GM18951 (cell line): ENCODE data around the gene C1QTNF9.
"Not testable (repeated sequence)": the region's sequence is repeated elsewhere in the genome, so short reads cannot be mapped to it uniquely, and the experiment has no call there.

ENCODE experiments used
- POLR2A ChIP-seq: IDR thresholded peaks from 4 replicates; pipeline ENCODE4 v1.6.1; 2011; ENCODE audit warnings: mild to moderate bottlenecking; ENCODE audit not compliant: insufficient read length, insufficient read depth; ENCODE audit errors: extremely low read depth
- in situ Hi-C: fragments of 300-500 bp; cut with MboI; formaldehyde crosslinking; loops from one replicate; pipeline ENCODE4 v1.12.0; 2022; ENCODE audit warnings: low sequenced_read_pairs, mixed read lengths, inconsistent platforms; ENCODE audit not compliant: unreplicated experiment

Gene C1QTNF9

DNA sequence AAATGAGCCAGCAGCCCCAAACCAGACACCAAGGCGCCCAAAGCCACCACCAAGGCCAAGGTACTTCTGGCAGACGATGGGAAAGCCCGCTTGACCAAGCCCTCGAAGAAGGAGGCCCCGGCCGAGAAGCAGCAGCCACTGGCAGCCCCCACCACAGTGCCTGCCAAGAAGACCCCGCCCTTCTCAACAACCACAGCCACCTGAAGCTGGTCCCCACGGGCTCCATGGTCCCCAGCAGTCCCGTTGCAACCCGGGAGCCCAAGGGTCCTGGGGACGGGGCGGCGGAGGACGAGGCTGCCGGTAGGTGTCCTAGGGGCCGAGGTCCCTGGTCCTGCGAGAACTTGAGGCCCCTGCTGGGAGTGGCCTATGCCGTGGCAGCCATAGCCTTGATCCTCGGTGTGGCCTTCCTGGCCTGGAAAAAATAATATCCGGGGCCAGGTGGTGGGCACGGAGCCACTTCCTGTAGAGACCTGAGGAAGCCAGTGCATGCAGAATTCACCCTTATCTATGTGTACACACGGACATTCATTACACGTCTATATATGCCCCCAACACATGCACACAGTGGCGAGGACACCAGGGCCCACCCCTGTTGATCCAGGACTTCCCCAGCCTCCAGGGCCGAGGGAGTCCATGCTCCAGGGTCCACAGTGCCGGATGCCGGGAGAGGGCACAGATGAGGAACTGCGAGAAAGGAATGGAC lies 13.8 kb downstream of the C1QTNF9 start:
- no peak for TF ChIP-seq POLR2A
- in situ Hi-C loops, result loop anchor here (5.0 kb wide), 1 partner anchor 431 kb away; no protein-coding TSS in a partner anchor

- in situ Hi-C loops, result loop anchor here (5.0 kb wide), 1 partner anchor 431 kb away; no protein-coding TSS in a partner anchor
- TF ChIP-seq POLR2A, result no peak
Observed at GRCh38 chr13:24323739-24324075, 14.3 kb downstream of the C1QTNF9 start.

GRCh38 chr13:24327598-24327997 lies 18.2 kb downstream of the C1QTNF9 start:
- in situ Hi-C loops, result loop anchor here (5.0 kb wide), 1 partner anchor 1410 kb away; no protein-coding TSS in a partner anchor

DNA sequence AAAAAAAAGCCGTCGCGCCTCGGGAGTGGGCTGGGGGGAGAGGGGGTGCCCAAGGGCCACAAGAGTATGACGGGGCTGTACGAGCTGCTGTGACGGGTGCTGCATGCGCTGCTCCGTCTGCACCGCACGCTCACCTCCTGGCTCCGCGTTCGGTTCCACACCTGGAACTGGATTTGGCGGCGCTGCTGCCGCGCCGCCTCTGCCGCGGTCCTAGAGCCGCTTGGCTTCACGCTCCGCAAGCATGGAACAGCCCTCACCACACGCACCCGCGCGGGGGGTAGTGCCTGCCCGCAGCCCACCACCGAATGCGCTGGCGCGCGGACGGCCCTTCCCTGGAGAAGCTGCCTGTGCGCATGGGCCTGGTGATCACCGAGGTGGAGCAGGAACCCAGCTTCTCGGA lies 18.8 kb downstream of the C1QTNF9 start:
- no peak for TF ChIP-seq POLR2A
- in situ Hi-C loops, result loop anchor here (5.0 kb wide), 1 partner anchor 1411 kb away; no protein-coding TSS in a partner anchor

DNA sequence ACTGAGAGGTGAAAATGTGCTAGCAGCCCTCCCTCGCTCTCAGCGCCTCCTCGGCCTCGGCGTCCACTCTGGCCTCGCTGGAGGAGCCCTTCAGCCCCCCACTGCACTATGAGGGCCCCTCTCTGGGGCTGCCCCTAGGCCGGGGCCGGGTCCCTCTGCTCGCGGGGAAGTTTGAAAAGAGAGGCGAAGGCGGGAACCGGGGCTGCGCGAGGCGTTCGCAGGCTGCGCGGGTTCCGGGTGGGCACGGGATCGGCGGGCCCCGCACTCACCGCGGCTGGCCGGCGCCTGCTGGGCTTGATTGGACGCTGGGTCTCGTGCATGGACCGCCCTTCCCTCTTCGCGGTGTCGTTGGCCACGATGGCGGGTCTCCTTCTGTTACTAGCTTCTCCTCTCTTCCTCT lies 29.3 kb downstream of the C1QTNF9 start:
- in situ Hi-C loops, result no loop called here
- TF ChIP-seq POLR2A, result no peak

DNA sequence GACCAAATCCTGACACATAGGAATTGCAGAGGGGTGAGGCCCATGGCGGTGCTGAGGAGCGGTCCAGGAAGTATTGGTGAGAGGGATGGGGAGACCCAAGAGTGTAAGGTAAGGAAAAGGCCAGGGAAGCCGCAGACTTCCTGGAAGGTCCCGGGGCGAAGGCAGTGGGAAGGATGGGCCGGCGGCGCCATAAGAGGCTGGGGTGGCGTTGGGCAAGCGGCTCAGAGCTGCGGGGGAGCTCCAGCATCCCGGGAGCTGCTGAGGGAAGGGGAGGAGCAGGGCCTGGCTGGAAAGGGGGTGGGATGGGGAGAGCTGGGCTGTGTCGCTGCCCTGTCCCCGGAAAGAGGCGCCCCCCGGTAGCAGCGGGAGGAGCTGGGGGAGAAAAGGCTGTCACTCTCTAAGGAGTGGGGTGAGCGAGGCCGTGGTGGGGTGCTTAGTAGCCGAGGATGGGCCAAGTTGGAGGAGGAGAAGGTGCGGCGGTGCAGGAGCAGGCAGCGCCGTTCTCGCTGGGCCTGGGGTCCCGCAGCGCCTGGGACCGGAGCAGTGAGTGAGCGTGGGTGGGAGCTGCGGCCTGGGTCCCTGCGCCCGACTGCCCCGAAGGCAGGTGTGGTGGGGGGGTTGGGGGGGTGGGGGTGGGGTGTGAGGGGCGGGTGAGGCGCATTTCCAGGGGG lies 30.7 kb downstream of the C1QTNF9 start:
- no peak for TF ChIP-seq POLR2A
- in situ Hi-C loops, result no loop called here

GRCh38 chr13:24340608-24340955 lies 31.2 kb downstream of the C1QTNF9 start:
- TF ChIP-seq POLR2A, result no peak
- in situ Hi-C loops, result no loop called here

DNA sequence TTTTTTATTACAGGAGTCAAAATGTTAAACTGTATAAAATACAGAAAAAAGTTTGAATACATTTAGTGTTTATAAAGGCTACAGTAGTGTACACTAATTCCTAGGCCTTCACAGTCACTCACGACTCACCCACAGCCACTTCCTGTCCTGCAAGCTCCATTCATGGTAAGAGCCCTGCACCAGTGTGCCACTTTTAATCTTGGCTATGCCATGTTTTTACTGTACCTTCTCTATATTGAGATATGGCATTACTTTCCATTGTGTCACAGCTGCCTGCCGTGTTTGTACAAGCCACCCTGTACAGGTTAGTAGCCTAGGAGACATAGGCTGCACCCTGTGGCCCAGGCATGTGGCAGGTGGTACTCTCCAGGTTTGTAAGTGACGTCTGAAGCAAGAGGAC lies 32.1 kb downstream of the C1QTNF9 start:
- no peak for TF ChIP-seq POLR2A
- in situ Hi-C loops, result no loop called here

DNA sequence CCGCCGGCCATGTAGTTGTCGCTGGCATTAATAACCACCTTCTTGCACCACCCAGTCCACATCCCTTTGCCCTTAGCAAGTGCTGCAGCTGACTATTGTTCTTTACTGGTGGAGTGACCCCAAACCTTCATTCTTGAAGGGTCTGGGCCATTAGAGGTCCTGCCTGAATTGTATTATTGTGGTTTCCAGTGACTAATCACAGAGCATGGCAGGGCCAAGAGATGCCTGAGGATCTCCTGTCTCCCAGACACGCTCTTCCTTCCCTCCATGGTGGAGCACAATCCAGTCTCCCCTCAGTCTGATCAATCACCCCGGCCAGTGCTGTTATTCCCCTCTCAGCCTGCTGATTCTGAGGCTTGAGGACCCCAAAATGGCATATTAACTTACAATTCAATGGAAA lies 39.0 kb downstream of the C1QTNF9 start:
- in situ Hi-C loops, result no loop called here
- TF ChIP-seq POLR2A, result no peak

DNA sequence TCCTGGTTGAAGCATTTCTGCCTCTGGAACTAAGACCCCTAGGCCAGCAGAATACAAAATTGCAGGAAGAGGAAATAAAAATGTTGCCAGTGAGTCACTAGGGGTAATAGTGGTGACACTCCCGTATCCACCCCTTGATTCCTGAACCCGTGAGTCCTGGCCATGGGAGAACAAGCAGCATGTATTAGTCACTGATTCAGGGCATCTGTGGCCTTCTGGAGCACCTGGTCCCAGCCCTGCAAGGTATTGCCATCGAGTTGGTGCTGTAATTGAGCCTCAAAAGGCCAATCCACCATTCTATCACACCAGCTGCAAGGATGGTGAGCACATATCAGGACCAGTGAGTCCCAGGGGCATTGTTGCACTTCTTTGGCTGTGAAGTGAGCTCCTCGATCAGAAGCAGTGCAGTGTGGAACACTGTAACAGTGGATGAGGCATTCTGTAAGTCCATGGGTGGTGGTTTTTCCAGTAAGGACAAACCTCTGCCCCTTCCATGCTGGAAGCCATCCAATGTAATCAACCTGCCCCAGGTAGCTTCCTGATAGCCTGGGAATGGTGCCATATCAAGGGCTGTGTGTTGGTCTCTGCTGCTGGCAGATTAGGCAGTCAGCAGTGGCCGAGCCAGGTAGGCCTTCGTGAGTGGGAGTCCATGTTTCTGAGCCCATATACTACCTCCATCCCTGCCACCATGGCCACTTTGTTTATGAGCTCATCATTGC lies 39.6 kb downstream of the C1QTNF9 start:
- in situ Hi-C loops, result no loop called here

DNA sequence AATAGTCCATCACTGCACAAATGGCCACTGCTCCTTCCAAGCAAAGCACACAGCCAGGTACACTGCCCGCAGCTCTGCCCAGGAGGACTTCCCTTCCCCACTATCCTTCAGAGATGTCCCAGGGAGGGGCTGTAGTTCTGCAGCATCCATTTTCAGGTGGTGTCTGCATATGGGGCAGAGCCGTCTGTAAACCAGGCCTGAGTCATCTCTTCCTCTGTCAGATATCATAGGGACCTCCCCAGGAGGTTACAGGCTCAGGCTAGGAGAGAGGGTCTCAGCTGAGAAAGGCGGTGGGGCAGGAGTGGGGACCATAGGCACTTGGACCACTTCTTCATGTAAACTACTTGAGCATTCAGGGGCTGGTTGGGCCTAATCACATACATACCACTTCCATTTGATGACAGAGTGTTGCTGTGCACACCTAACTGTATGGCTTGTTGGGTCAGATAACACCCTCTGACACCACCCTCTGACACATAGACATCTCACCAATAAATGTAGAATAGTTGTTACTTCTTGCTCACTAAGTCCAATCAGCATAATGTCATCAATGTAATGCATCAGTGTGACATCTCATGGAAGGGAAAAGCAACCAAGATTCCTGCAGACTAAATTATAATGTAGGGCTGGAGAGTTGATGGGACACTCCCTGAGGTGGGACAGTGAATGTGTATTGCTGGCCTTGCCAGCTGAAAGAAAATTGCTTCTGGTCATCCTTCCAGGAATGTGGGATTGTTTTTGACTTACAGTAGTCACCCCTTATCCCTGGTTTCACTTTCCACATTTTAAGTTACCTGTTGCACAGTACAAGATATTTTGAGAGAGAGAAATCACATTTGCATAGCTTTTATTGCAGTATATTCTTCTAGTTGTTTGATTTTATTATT lies 40.6 kb downstream of the C1QTNF9 start:
- in situ Hi-C loops, result not testable (repeated sequence)

More for the DNA sequence above, 39.6 kb downstream of the C1QTNF9 start:
- TF ChIP-seq POLR2A, result no peak

- TF ChIP-seq POLR2A, result no peak
- in situ Hi-C loops, result no loop called here
Observed at GRCh38 chr13:24351423-24351822, 42.0 kb downstream of the C1QTNF9 start.

DNA sequence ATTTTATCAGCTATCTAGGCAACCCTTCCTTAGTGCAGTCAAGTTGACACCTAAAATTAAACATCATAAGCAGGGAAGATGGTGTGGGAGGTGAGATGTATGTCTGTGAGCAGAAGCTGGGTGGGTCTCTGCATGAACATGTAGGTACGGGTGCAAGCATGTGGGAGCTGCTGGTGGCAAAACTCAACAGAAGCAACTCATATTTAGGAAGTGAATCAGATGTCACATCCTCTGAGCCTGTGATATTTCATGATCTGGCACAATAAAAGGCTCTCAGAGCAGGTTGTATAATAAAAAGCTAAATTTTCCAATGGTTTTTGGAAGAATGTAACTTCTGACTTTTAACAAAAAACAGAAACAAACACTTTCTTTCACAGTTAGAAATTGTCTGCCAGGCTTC lies 44.4 kb downstream of the C1QTNF9 start:
- TF ChIP-seq POLR2A, result no peak

More for the DNA sequence above, 44.4 kb downstream of the C1QTNF9 start:
- in situ Hi-C loops, result no loop called here
